Esophagus (tissue), 2 donors: ENCODE measurements around the gene MRPS22. TPM values are rescaled to one million over a fixed set of nuclear protein-coding genes. Genes with fewer than 3 reads are reported as not detected.

Source experiments
- H3K27ac ChIP-seq, 2 donors: one replicate each; pipeline ENCODE4 v1.5.1; 2013; ENCODE audit warnings: low read depth in 2 of 2, mild to moderate bottlenecking in 2 of 2, inconsistent platforms in 1 of 2, low read length in 1 of 2, moderate library complexity in 1 of 2
- H3K27me3 ChIP-seq, 2 donors: one replicate each; pipeline ENCODE4 v1.6.1; 2013; ENCODE audit warnings: low read length in 2 of 2, control low read depth in 1 of 2, mild to moderate bottlenecking in 1 of 2; ENCODE audit not compliant: insufficient read depth in 2 of 2, control insufficient read depth in 1 of 2
- H3K36me3 ChIP-seq, 2 donors: one replicate each; pipeline ENCODE4 v1.6.1; 2013; ENCODE audit warnings: low read length in 1 of 2; ENCODE audit not compliant: control insufficient read depth in 2 of 2, insufficient read depth in 2 of 2
- H3K4me1 ChIP-seq, 2 donors: one replicate each; pipeline ENCODE4 v1.6.1; 2013; ENCODE audit warnings: low read length in 1 of 2; ENCODE audit not compliant: control insufficient read depth in 2 of 2, insufficient read depth in 2 of 2
- H3K4me3 ChIP-seq, 2 donors: one replicate each; pipeline ENCODE4 v1.5.1; 2013; ENCODE audit warnings: low read length in 2 of 2, mild to moderate bottlenecking in 2 of 2, low read depth in 1 of 2, moderate library complexity in 1 of 2
- H3K9me3 ChIP-seq, 2 donors: one replicate each; pipeline ENCODE4 v1.6.1; 2013; ENCODE audit warnings: mild to moderate bottlenecking in 2 of 2, low read depth in 1 of 2, low read length in 1 of 2, moderate library complexity in 1 of 2; ENCODE audit not compliant: control insufficient read depth in 2 of 2, insufficient read depth in 1 of 2
- WGBS, 2 donors: extraction: QIAGEN DNeasy Blood & Tissue Kit; methylation state at CpG; one replicate each; pipeline ENCODE4 v1.1.7; 2013; 5-methylcytosine and 5-hydroxymethylcytosine counted together
- polyA plus RNA-seq, 2 donors: library from polyadenylated mRNA; stranded (reverse); fragments of 200-250 nt; gene quantifications; one replicate each; pipeline ENCODE4 v1.2.3, GENCODE V29; 2013
- donor health status: healthy with polysubstance abuse.
- donor health status: Bipolar disorder and iron deficiency.

MRPS22 gene
- polyA plus RNA-seq, 2 donors: 39.0 to 57.5 TPM

- Histone ChIP-seq H3K4me1 (no peaks in the 10 kb centered on the region), H3K4me3 (no peak overlapping the region), H3K27ac (no peak overlapping the region), H3K27me3 (no peaks in the 10 kb centered on the region), H3K36me3 (no peaks in the 10 kb centered on the region), H3K9me3 (no peaks in the 10 kb centered on the region)
- 76 to 88% methylated on average over 4 of the region's 4 CpGs for WGBS, 2 donors
These were observed 33.9 kb upstream of the MRPS22 start for GRCh38 chr3:139309880-139310279.

- Histone ChIP-seq H3K4me1 (no peaks in the 10 kb centered on the region), H3K9me3 (no peaks in the 10 kb centered on the region), H3K4me3 (no peak overlapping the region), H3K36me3 (no peaks in the 10 kb centered on the region), H3K27me3 (no peaks in the 10 kb centered on the region), H3K27ac (no peak overlapping the region)
- 71 to 84% methylated on average over 8 of the region's 8 CpGs for WGBS, 2 donors
These were observed 33.3 kb upstream of the MRPS22 start for GRCh38 chr3:139310474-139310933.

- H3K27me3 ChIP-seq: no peaks in the 10 kb centered on the region
- WGBS, 2 donors: 61 to 68% methylated on average over 1 of the region's 1 CpG
These were observed 32.3 kb upstream of the MRPS22 start for GRCh38 chr3:139311557-139311956.

GRCh38 chr3:139312416-139312815 lies 31.4 kb upstream of the MRPS22 start:
- H3K27me3 ChIP-seq: no peaks in the 10 kb centered on the region
- no peaks in the 10 kb centered on the region for H3K36me3 ChIP-seq
- no peak overlapping the region for H3K4me3 ChIP-seq
- WGBS, 2 donors: 95 to 97% methylated on average over 1 of the region's 1 CpG
- H3K4me1 ChIP-seq: no peaks in the 10 kb centered on the region
- no peak overlapping the region for H3K27ac ChIP-seq
- no peaks in the 10 kb centered on the region for H3K9me3 ChIP-seq

More at GRCh38 chr3:139311557-139311956, 32.3 kb upstream of the MRPS22 start:
- Histone ChIP-seq H3K4me1 (no peaks in the 10 kb centered on the region), H3K4me3 (no peak overlapping the region), H3K9me3 (no peaks in the 10 kb centered on the region), H3K36me3 (no peaks in the 10 kb centered on the region), H3K27ac (no peak overlapping the region)

GRCh38 chr3:139312959-139313358 lies 30.9 kb upstream of the MRPS22 start:
- H3K36me3 ChIP-seq: no peaks in the 10 kb centered on the region
- 92 to 93% methylated on average over 2 of the region's 2 CpGs for WGBS, 2 donors
- no peaks in the 10 kb centered on the region for H3K27me3 ChIP-seq

GRCh38 chr3:139313921-139314320 lies 29.9 kb upstream of the MRPS22 start:
- Histone ChIP-seq H3K27me3 (no peaks in the 10 kb centered on the region), H3K4me3 (no peak overlapping the region)

More at GRCh38 chr3:139312959-139313358, 30.9 kb upstream of the MRPS22 start:
- H3K9me3 ChIP-seq: no peaks in the 10 kb centered on the region
- H3K27ac ChIP-seq: no peak overlapping the region
- no peaks in the 10 kb centered on the region for H3K4me1 ChIP-seq
- no peak overlapping the region for H3K4me3 ChIP-seq

GRCh38 chr3:139317215-139317614 lies 26.6 kb upstream of the MRPS22 start:
- Histone ChIP-seq H3K27me3 (no peaks in the 10 kb centered on the region), H3K9me3 (no peaks in the 10 kb centered on the region), H3K36me3 (no peaks in the 10 kb centered on the region), H3K4me3 (no peak overlapping the region), H3K4me1 (no peaks in the 10 kb centered on the region), H3K27ac (no peak overlapping the region)
- 63 to 65% methylated on average over 6 of the region's 6 CpGs for WGBS, 2 donors

More at GRCh38 chr3:139313921-139314320, 29.9 kb upstream of the MRPS22 start:
- H3K4me1 ChIP-seq: no peaks in the 10 kb centered on the region
- 79 to 85% methylated on average over 5 of the region's 5 CpGs for WGBS, 2 donors
- H3K27ac ChIP-seq: no peak overlapping the region
- H3K9me3 ChIP-seq: no peaks in the 10 kb centered on the region
- H3K36me3 ChIP-seq: no peaks in the 10 kb centered on the region

- Histone ChIP-seq H3K4me1 (no peaks in the 10 kb centered on the region), H3K27me3 (no peaks in the 10 kb centered on the region), H3K27ac (no peak overlapping the region), H3K9me3 (no peaks in the 10 kb centered on the region), H3K36me3 (no peaks in the 10 kb centered on the region), H3K4me3 (no peak overlapping the region)
- WGBS, 2 donors: 85 to 90% methylated on average over 8 of the region's 8 CpGs
These were observed 26.0 kb upstream of the MRPS22 start for GRCh38 chr3:139317660-139318430.

- H3K9me3 ChIP-seq: no peaks in the 10 kb centered on the region
- 27 to 53% methylated on average over 3 of the region's 3 CpGs for WGBS, 2 donors
- H3K27me3 ChIP-seq: peaks cover 0 to 2% of the 10 kb centered on the region in 2 donors
- no peak overlapping the region for H3K4me3 ChIP-seq
- no peaks in the 10 kb centered on the region for H3K4me1 ChIP-seq
- no peak overlapping the region for H3K27ac ChIP-seq
- no peaks in the 10 kb centered on the region for H3K36me3 ChIP-seq
These were observed 25.4 kb upstream of the MRPS22 start for GRCh38 chr3:139318431-139318816.

GRCh38 chr3:139318826-139319225 lies 25.0 kb upstream of the MRPS22 start:
- Histone ChIP-seq H3K4me1 (no peaks in the 10 kb centered on the region), H3K36me3 (no peaks in the 10 kb centered on the region), H3K27ac (no peak overlapping the region), H3K4me3 (no peak overlapping the region), H3K9me3 (no peaks in the 10 kb centered on the region), H3K27me3 (peaks cover 0 to 2% of the 10 kb centered on the region in 2 donors)
- 81 to 91% methylated on average over 6 of the region's 6 CpGs for WGBS, 2 donors
